Vagina (tissue), 2 donors: ENCODE data around the gene COL23A1. TPM values are rescaled to one million over a fixed set of nuclear protein-coding genes. Genes with fewer than 3 reads are reported as not detected.

Experiments
- DNase-seq, 2 donors: peaks; one replicate each; pipeline ENCODE4 v3.0.0-alpha.2; 2017; ENCODE audit errors: extremely low spot score in 2 of 2
- H3K27ac ChIP-seq: fragments of 200-600 bp; sonication (generic); one replicate; pipeline ENCODE4 v1.5.1; 2019
- H3K27me3 ChIP-seq: fragments of 200-600 bp; sonication (generic); one replicate; pipeline ENCODE4 v1.5.1; 2019
- H3K36me3 ChIP-seq, 2 donors: fragments of 200-600 bp; sonication (generic); one replicate each; pipeline ENCODE4 v1.5.1; 2017 to 2019
- H3K4me1 ChIP-seq: fragments of 200-600 bp; sonication (generic); one replicate; pipeline ENCODE4 v1.5.1; 2019
- H3K4me3 ChIP-seq, 2 donors: fragments of 200-600 bp; sonication (generic); 1 replicate in 1 of 2; 2 replicates in 1 of 2; pipeline ENCODE4 v1.5.1; 2016 to 2019
- H3K9me3 ChIP-seq: fragments of 200-600 bp; sonication (generic); one replicate; pipeline ENCODE4 v1.5.1; 2019
- CTCF ChIP-seq, 3 experiments: fragments of 450-650 bp in 2 of 3; fragments of 200-600 bp in 1 of 3; sonication (generic) in 1 of 3; IDR thresholded peaks; one replicate each; pipeline ENCODE4 v1.5.1; 2017 to 2019; ENCODE audit warnings: antibody characterized with exemption in 3 of 3, mild to moderate bottlenecking in 2 of 3, moderate library complexity in 2 of 3
- POLR2A ChIP-seq, 2 donors: fragments of 450-650 bp; IDR thresholded peaks; one replicate each; pipeline ENCODE4 v1.6.1; 2017; ENCODE audit warnings: antibody characterized with exemption in 2 of 2, mild to moderate bottlenecking in 2 of 2, moderate library complexity in 2 of 2
- POLR2AphosphoS5 ChIP-seq, 2 donors: sonication (generic); formaldehyde crosslinking; IDR thresholded peaks; one replicate each; pipeline ENCODE4 v1.9.0; 2017; ENCODE audit warnings: antibody characterized with exemption in 2 of 2, mild to moderate bottlenecking in 2 of 2, low read depth in 1 of 2; ENCODE audit not compliant: insufficient read depth in 1 of 2
- intact Hi-C: fragments of 100-400 bp; cut with DNase I; formaldehyde crosslinking; loops from one replicate; pipeline ENCODE4 v1.15.1; 2023
- total RNA-seq: library from RNA; depleted of rRNA; stranded (reverse); fragments of >200 nt; gene quantifications from one replicate; pipeline ENCODE4 v1.2.3, GENCODE V29; 2016

The COL23A1 gene
- total RNA-seq, 1 donor from 2014 or later: 3.7 TPM

DNA sequence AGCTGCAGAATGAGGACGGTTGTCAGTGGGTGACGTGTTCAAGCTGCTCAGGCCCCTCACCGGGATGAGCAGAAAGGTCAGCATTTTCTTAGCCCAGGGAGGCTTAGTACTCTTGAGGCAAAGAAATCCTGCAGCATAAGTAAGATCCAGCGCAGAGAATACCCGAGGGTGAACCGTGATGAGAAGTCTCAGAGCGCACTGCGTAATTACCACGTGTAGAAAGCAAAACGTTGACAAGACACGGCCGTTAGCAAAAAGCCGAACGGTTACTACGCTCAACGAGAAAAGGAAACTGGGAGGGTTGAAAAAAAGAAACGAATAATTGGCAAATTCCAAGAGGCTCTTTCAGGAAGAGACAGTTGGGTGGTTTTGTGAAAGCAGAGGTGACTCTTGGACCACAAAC is 104.0 kb downstream of the COL23A1 start:
- H3K4me3 ChIP-seq: no peak overlapping the region
- no peak for DNase-seq
- no peak overlapping the region for H3K27ac ChIP-seq

GRCh38 chr5:178483620-178484019 is 106.6 kb downstream of the COL23A1 start:
- H3K36me3 ChIP-seq: no peaks in the 10 kb centered on the region
- no peak overlapping the region for H3K27ac ChIP-seq
- no peak for DNase-seq
- TF ChIP-seq POLR2A (IDR thresholded peaks at IDR 0.05) (no peak), CTCF (IDR thresholded peaks at IDR 0.05) (no peak), POLR2AphosphoS5 (IDR thresholded peaks at IDR 0.05; ENCODE audit: insufficient read depth in 1 of 2, low read depth in 1 of 2) (no peak)
- no peaks in the 10 kb centered on the region for H3K4me1 ChIP-seq
- intact Hi-C loops: no loop called here
- no peak overlapping the region for H3K4me3 ChIP-seq
- no peaks in the 10 kb centered on the region for H3K9me3 ChIP-seq
- H3K27me3 ChIP-seq: no peaks in the 10 kb centered on the region

More for the DNA sequence above, 104.0 kb downstream of the COL23A1 start:
- Histone ChIP-seq H3K9me3 (no peaks in the 10 kb centered on the region), H3K4me1 (no peaks in the 10 kb centered on the region), H3K36me3 (no peaks in the 10 kb centered on the region), H3K27me3 (no peaks in the 10 kb centered on the region)
- no peak for TF ChIP-seq POLR2AphosphoS5 (IDR thresholded peaks at IDR 0.05; ENCODE audit: insufficient read depth in 1 of 2, low read depth in 1 of 2)
- TF ChIP-seq CTCF (IDR thresholded peaks at IDR 0.05): no peak
- no peak for TF ChIP-seq POLR2A (IDR thresholded peaks at IDR 0.05)
- intact Hi-C loops: no loop called here

DNA sequence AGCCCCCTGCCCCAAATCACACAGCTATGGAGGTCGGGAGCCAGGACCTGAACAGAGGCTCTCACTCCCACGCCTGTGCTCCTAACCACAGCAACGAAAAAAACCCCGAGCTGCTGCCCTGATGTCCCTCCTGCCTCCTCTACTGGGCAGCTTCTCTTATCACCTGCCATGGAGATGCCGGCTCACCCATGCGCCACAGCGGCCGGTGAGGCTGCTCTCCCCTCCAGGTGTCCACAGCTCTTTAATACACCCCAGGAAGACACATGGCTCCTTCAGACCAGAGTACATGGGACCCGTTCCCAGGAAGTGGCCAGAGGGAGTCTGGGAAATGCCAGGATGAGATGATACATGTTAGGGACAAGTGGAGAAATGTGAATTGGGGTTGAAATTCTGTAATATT is 110.9 kb downstream of the COL23A1 start:
- no peak overlapping the region for H3K27ac ChIP-seq
- H3K27me3 ChIP-seq: no peaks in the 10 kb centered on the region
- no peak overlapping the region for H3K4me3 ChIP-seq
- intact Hi-C loops: no loop called here
- no peaks in the 10 kb centered on the region for H3K36me3 ChIP-seq
- TF ChIP-seq POLR2A (IDR thresholded peaks at IDR 0.05): no peak
- no peak for TF ChIP-seq POLR2AphosphoS5 (IDR thresholded peaks at IDR 0.05; ENCODE audit: insufficient read depth in 1 of 2, low read depth in 1 of 2)
- no peak for TF ChIP-seq CTCF (IDR thresholded peaks at IDR 0.05)
- H3K4me1 ChIP-seq: peaks cover 4% of the 10 kb centered on the region
- DNase-seq: no peak
- no peaks in the 10 kb centered on the region for H3K9me3 ChIP-seq

GRCh38 chr5:178478370-178478769 is 111.8 kb downstream of the COL23A1 start:
- no peak for DNase-seq
- Histone ChIP-seq H3K9me3 (no peaks in the 10 kb centered on the region), H3K27me3 (no peaks in the 10 kb centered on the region), H3K4me3 (no peak overlapping the region), H3K27ac (no peak overlapping the region), H3K36me3 (no peaks in the 10 kb centered on the region), H3K4me1 (peaks cover 4% of the 10 kb centered on the region)
- no peak for TF ChIP-seq POLR2A (IDR thresholded peaks at IDR 0.05)
- TF ChIP-seq POLR2AphosphoS5 (IDR thresholded peaks at IDR 0.05; ENCODE audit: insufficient read depth in 1 of 2, low read depth in 1 of 2): no peak
- TF ChIP-seq CTCF (IDR thresholded peaks at IDR 0.05): no peak
- intact Hi-C loops: no loop called here

DNA sequence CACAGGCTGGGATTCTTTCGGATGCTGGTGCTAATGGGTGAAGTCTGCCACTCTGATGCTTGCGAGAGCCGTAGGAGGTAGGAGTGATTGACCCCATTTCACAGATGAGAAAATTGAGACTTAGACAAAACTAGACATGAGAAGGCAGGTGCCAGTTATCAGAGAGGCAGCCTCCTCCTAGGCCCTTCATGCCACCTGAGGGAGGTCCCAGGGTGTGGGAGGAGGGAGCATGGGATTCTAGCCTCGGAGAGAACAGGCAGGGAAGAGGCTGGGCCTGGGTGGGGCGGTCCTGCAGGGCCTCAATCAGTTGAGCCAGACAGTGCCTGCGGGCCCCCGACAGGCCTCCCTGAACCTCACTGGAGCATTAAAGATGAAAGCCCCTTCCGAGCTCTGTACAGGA is 112.4 kb downstream of the COL23A1 start:
- Histone ChIP-seq H3K4me3 (no peak overlapping the region), H3K27me3 (no peaks in the 10 kb centered on the region), H3K36me3 (no peaks in the 10 kb centered on the region), H3K27ac (no peak overlapping the region), H3K4me1 (peaks cover 4% of the 10 kb centered on the region), H3K9me3 (no peaks in the 10 kb centered on the region)
- no peak for TF ChIP-seq CTCF (IDR thresholded peaks at IDR 0.05)
- TF ChIP-seq POLR2A (IDR thresholded peaks at IDR 0.05): no peak
- TF ChIP-seq POLR2AphosphoS5 (IDR thresholded peaks at IDR 0.05; ENCODE audit: insufficient read depth in 1 of 2, low read depth in 1 of 2): no peak
- intact Hi-C loops: no loop called here
- no peak for DNase-seq
